Caco-2 (cell line): Measurements from ENCODE around the gene GMPR. TPM values are rescaled to one million over a fixed set of nuclear protein-coding genes. Genes with fewer than 3 reads are reported as not detected.
"Not testable (repeated sequence)": the region's sequence is repeated elsewhere in the genome, so short reads cannot be mapped to it uniquely, and the experiment has no call there.

Experiments used
- BruUV-seq: library from RNA; stranded (reverse); fragments of 400-500 nt; replicated peaks from 2 replicates; lab custom pipeline; 2021; lab: Mats Ljungman, UMichigan
- CTCF ChIA-PET: fragments of 300-600 bp; sonication (Branson Sonifier 250); formaldehyde crosslinking; loops from one replicate; lab custom pipeline; 2022; ENCODE audit warnings: antibody characterized with exemption; lab: Charles Lee
- POLR2A ChIA-PET: fragments of 300-600 bp; sonication (Branson Sonifier 250); formaldehyde crosslinking; loops from one replicate; lab custom pipeline; 2022; ENCODE audit warnings: antibody characterized with exemption; lab: Charles Lee
- DNase-seq, 2 experiments: peaks; one replicate each; pipeline versions ENCODE4 v3.0.0 to v3.0.0-alpha.2; 2020 to 2022
- H3K27me3 ChIP-seq: replicated peaks from 2 replicates; pipeline ENCODE4 v1.6.0; 2011; ENCODE audit warnings: low read length; ENCODE audit not compliant: control insufficient read depth, insufficient read depth
- H3K36me3 ChIP-seq: 2 replicates; pipeline ENCODE4 v1.5.1; 2011; ENCODE audit warnings: low read length; ENCODE audit not compliant: control insufficient read depth, insufficient read depth
- H3K4me1 ChIP-seq: fragments of 250-450 bp; sonication (Bioruptor Pico); 2 replicates; pipeline ENCODE4 v1.5.1; 2020; ENCODE audit warnings: mild to moderate bottlenecking
- H3K4me3 ChIP-seq: 2 replicates; pipeline ENCODE4 v1.5.1; 2011; ENCODE audit warnings: low read depth, mild to moderate bottlenecking, control low read depth, low read length
- H3K9me3 ChIP-seq: fragments of 250-450 bp; sonication (Bioruptor Pico); 2 replicates; pipeline ENCODE4 v1.5.1; 2020; ENCODE audit warnings: mild to moderate bottlenecking, moderate library complexity
- H3K27ac Mint-ChIP-seq: one replicate; pipeline ENCODE4 v1.8.0; 2022; ENCODE audit warnings: mixed read lengths; ENCODE audit not compliant: unreplicated experiment
- H3K27me3 Mint-ChIP-seq: one replicate; pipeline ENCODE4 v1.8.0; 2022; ENCODE audit warnings: mixed read lengths; ENCODE audit not compliant: insufficient read depth, unreplicated experiment
- H3K36me3 Mint-ChIP-seq: one replicate; pipeline ENCODE4 v1.8.0; 2022; ENCODE audit warnings: mild to moderate bottlenecking, mixed read lengths; ENCODE audit not compliant: insufficient read depth, unreplicated experiment
- H3K4me1 Mint-ChIP-seq: one replicate; pipeline ENCODE4 v1.8.0; 2022; ENCODE audit warnings: low read depth, mixed read lengths; ENCODE audit not compliant: unreplicated experiment
- H3K4me3 Mint-ChIP-seq: one replicate; pipeline ENCODE4 v1.8.0; 2022; ENCODE audit warnings: mild to moderate bottlenecking, moderate library complexity, mixed read lengths; ENCODE audit not compliant: unreplicated experiment
- H3K9me3 Mint-ChIP-seq: one replicate; pipeline ENCODE4 v1.8.0; 2022; ENCODE audit warnings: mixed read lengths; ENCODE audit not compliant: unreplicated experiment
- CTCF ChIP-seq, 2 experiments: fragments of 200-600 bp in 1 of 2; IDR thresholded peaks; 1 replicate in 1 of 2; 2 replicates in 1 of 2; pipeline versions ENCODE4 v1.5.1 to v1.8.0; 2011 to 2022; ENCODE audit warnings: antibody characterized with exemption in 1 of 2, control low read depth in 1 of 2, inconsistent platforms in 1 of 2, low read depth in 1 of 2, low read length in 1 of 2, mild to moderate bottlenecking in 1 of 2, moderate library complexity in 1 of 2; ENCODE audit not compliant: insufficient read depth in 1 of 2, severe bottlenecking in 1 of 2, unreplicated experiment in 1 of 2
- intact Hi-C: fragments of 100-400 bp; cut with micrococcal nuclease; formaldehyde crosslinking; loops from one replicate; pipeline ENCODE4 v1.10.0; 2022; ENCODE audit not compliant: unreplicated experiment
- total RNA-seq: library from RNA; stranded (reverse); gene quantifications from 2 replicates; pipeline ENCODE4 v1.2.3, GENCODE V29; 2022

GMPR gene
- total RNA-seq, 1 experiment from 2014 or later: 1.3 TPM

GRCh38 chr6:16257999-16258708, 19.8 kb downstream of the GMPR start:
- no peak for DNase-seq
- Histone ChIP-seq H3K4me3 (no peak overlapping the region), H3K36me3 (no peaks in the 10 kb centered on the region), H3K4me1 (no peaks in the 10 kb centered on the region; the same call in 1 of the 2 replicates), H3K9me3 (no peaks in the 10 kb centered on the region), H3K27me3 (no peaks in the 10 kb centered on the region)
- CTCF ChIA-PET: no interaction called here
- BruUV-seq: no TSS peak
- Mint-ChIP-seq H3K27me3 (peaks cover 1% of the 10 kb centered on the region), H3K36me3 (no peaks in the 10 kb centered on the region), H3K27ac (peak overlapping the region; percentile 60), H3K9me3 (no peaks in the 10 kb centered on the region), H3K4me1 (peaks cover 7% of the 10 kb centered on the region), H3K4me3 (no peak overlapping the region)
- POLR2A ChIA-PET: no interaction called here
- no peak for TF ChIP-seq CTCF (IDR thresholded peaks at IDR 0.05; ENCODE audit: insufficient read depth in 1 of 2, low read depth in 1 of 2, low read length in 1 of 2, severe bottlenecking in 1 of 2, unreplicated experiment in 1 of 2)
- intact Hi-C loops: no loop called here

GRCh38 chr6:16258709-16259075, 20.3 kb downstream of the GMPR start:
- H3K9me3 Mint-ChIP-seq: no peaks in the 10 kb centered on the region
- H3K27ac Mint-ChIP-seq: peak overlapping the region; percentile 60
- intact Hi-C loops: no loop called here
- peaks cover 7% of the 10 kb centered on the region for H3K4me1 Mint-ChIP-seq
- no peak for DNase-seq
- no peaks in the 10 kb centered on the region for H3K36me3 Mint-ChIP-seq
- Histone ChIP-seq H3K4me1 (no peaks in the 10 kb centered on the region; the same call in 1 of the 2 replicates), H3K9me3 (no peaks in the 10 kb centered on the region), H3K36me3 (no peaks in the 10 kb centered on the region), H3K27me3 (no peaks in the 10 kb centered on the region), H3K4me3 (no peak overlapping the region)
- POLR2A ChIA-PET: no interaction called here
- CTCF ChIA-PET: no interaction called here
- BruUV-seq: no TSS peak
- TF ChIP-seq CTCF (IDR thresholded peaks at IDR 0.05; ENCODE audit: insufficient read depth in 1 of 2, low read depth in 1 of 2, low read length in 1 of 2, severe bottlenecking in 1 of 2, unreplicated experiment in 1 of 2): no peak
- no peak overlapping the region for H3K4me3 Mint-ChIP-seq
- peaks cover 5% of the 10 kb centered on the region for H3K27me3 Mint-ChIP-seq

GRCh38 chr6:16259604-16260003, 21.2 kb downstream of the GMPR start:
- H3K27me3 ChIP-seq, H3K4me3 Mint-ChIP-seq, DNase-seq, H3K9me3 ChIP-seq, H3K27me3 Mint-ChIP-seq, POLR2A ChIA-PET, H3K9me3 Mint-ChIP-seq, H3K4me3 ChIP-seq, intact Hi-C loops, H3K4me1 ChIP-seq, CTCF ChIA-PET, H3K4me1 Mint-ChIP-seq, BruUV-seq, H3K36me3 ChIP-seq, H3K36me3 Mint-ChIP-seq, H3K27ac Mint-ChIP-seq: not testable (repeated sequence)

GRCh38 chr6:16260602-16261001, 22.2 kb downstream of the GMPR start:
- CTCF ChIA-PET, DNase-seq, H3K4me3 Mint-ChIP-seq, H3K4me3 ChIP-seq, intact Hi-C loops, H3K4me1 Mint-ChIP-seq, H3K9me3 ChIP-seq, POLR2A ChIA-PET, H3K27me3 ChIP-seq, H3K36me3 ChIP-seq, H3K4me1 ChIP-seq, H3K27me3 Mint-ChIP-seq, BruUV-seq, H3K9me3 Mint-ChIP-seq, H3K27ac Mint-ChIP-seq, H3K36me3 Mint-ChIP-seq: not testable (repeated sequence)

- BruUV-seq, intact Hi-C loops, DNase-seq, CTCF ChIA-PET, H3K4me3 ChIP-seq, H3K27ac Mint-ChIP-seq, H3K4me1 ChIP-seq, H3K9me3 Mint-ChIP-seq, H3K27me3 ChIP-seq, H3K9me3 ChIP-seq, H3K36me3 Mint-ChIP-seq, POLR2A ChIA-PET, H3K27me3 Mint-ChIP-seq, H3K36me3 ChIP-seq, H3K4me3 Mint-ChIP-seq, H3K4me1 Mint-ChIP-seq: not testable (repeated sequence)
Measured at GRCh38 chr6:16262773-16263172, 24.4 kb downstream of the GMPR start.
